ENCODE measurements around the gene BSN.

BSN gene

DNA sequence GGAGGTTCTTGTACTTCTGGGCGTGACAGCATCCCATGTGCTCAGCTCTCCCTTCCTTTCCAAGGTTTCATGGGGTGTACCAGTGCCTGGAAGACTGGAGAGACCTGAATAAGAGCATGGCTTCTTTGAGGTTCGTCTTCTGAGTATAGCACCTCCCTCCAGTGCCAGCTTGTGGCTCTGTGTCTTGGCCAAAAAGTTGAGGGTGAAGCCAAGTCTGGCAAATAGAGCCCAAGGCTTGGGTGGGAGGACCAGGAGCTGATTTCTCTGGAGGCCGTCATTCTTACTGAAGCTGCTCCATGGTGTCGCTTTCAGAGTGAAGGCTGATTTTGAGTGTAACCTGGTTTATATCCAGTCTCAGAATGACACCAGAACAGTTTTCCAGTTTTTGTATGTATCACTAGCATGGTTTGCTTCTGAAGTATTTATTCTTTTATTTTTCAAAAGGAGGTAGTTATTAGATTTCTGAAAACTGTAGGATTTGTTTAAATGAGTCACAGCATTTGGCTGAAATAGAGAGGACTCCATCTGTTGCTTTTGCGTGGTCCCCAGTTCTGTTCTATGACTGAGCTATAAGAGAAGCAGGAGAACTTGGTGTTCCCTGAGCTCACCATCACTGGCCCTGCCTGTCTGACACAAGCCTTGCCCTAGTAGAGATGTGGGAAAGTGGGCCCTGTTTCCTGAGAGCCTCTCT is 47.2 kb downstream of the BSN start:
- DNase-seq (ENCODE audit: low read depth), result no peak

DNA sequence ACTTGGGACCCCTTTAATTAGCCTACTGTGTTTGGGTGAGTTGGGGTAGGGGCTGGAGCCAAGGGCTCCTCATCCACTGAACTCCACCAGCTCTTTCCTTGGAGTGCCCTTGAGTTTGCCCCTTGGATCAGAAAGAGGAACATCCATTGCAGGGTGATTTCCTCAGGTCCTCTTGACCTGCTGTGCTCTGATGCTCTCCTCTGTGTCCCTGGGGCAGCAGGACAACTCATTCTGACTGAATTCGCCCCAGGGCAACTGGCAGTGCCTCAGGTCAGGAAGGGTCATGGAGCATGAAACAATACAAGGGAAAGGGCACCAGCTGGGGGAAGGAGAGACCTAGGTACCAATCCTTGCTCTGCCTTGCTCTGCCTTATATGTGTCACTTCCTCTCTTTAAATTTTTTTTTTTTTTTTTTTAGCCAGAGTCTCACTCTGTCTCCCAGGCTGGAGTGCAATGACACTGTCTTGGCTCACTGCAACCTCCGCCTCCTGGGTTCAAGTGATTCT is 47.8 kb downstream of the BSN start:
- DNase-seq (ENCODE audit: low read depth), result no peak

GRCh38 chr3:49602877-49603411 is 48.7 kb downstream of the BSN start:
- DNase-seq (ENCODE audit: low read depth), result peak; percentile 47

DNA sequence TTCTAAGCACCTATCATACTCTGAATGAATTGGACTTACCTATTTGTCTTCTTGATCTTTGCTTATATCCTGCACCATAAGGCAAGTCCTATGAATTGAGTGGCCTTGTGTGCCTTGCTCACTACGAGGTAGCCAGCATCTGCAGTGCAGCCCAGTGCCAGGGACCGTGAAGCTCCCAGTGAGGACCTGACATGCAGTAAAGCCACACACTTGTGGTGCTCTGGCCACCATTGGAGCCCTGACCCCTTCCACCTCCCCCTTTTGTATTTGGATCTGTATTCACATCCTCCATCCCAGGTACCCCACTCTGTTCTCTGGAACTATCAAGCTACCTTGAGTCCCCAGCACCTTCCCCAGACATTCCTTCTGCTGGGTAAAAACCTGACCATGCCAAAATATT is 52.1 kb downstream of the BSN start:
- no peak for DNase-seq (ENCODE audit: low read depth)

GRCh38 chr3:49607105-49607591 is 52.9 kb downstream of the BSN start:
- no peak for DNase-seq (ENCODE audit: low read depth)

- DNase-seq (ENCODE audit: low read depth), result no peak
These were observed 53.5 kb downstream of the BSN start for GRCh38 chr3:49607796-49608195.

GRCh38 chr3:49609314-49609713 is 55.0 kb downstream of the BSN start:
- DNase-seq (ENCODE audit: low read depth), result no peak

GRCh38 chr3:49609815-49610214 is 55.5 kb downstream of the BSN start:
- DNase-seq (ENCODE audit: low read depth), result no peak

DNA sequence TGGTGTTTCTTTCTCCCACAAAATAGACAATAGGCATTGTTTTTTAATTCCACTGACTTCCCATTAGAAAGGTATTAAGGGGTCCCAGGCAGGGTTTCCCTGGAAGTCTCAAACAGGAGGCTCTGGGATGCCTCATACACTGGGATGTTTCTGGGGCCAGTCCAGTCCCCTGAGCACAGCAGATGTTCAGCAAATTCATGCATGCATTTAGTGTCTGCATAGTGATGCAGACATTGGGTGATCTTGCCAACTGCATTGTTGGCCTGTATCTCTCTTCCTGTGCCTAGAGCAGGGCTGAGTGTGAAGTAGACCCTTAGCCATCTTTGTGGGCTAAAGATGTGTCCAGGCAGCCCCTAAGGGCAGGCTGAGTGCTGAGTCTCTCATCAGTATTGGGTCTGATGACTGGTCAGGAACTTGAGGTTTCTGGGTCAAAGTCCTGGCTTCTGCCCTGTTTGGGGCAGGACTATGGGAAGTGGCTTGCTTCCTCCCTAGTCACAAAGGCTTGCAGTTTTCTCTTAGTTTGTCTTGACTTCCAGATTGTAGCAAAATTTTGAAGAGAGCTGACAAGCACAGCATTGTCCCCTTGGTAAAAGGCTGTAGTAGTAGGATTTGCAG is 56.5 kb downstream of the BSN start:
- no peak for DNase-seq (ENCODE audit: low read depth)

DNA sequence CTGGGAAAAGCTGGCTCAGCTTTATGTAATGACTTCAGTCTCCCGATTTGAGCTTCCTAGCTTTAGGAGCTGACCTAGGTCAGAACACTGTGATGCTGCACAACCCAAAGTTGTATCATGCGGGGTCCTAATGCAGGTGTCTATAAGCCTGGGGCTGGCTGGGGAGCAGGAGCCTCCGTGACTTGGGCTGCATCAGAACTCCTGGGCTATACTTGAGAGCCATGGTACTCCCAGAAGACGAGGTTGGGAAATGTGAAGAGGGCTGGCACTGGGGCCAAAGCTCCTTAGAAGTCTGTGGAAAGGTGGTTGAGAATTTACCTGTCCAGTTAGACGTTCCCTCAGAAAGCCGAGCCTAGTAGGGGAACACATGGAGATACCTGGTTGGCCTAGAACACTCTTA is 57.0 kb downstream of the BSN start:
- DNase-seq (ENCODE audit: low read depth), result no peak

GRCh38 chr3:49611719-49612118 is 57.4 kb downstream of the BSN start:
- DNase-seq (ENCODE audit: low read depth), result no peak

DNA sequence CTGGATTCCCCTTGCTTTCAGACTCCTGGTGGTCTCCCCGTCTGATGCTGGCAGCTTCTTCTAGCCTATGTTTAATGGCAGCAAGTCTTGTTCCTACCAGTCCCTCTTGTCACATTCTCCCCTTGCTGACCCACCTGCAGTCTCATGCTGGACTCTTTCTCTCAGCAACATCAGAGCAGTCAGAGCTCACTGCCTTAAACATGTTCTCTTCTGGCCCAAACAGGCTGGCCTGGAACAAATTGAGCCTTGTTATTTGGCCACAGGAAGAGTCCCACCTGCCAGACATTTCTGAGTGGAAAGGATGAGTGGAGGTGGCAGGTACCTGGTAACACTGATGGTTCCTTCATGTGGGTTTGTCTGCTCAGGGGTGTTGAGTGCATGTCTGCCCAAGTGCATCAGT is 60.7 kb downstream of the BSN start:
- no peak for DNase-seq (ENCODE audit: low read depth)

GRCh38 chr3:49616061-49616460 is 61.8 kb downstream of the BSN start:
- DNase-seq (ENCODE audit: low read depth), result no peak

- no peak for DNase-seq (ENCODE audit: low read depth)
These were observed 62.2 kb downstream of the BSN start for GRCh38 chr3:49616491-49616941.

DNA sequence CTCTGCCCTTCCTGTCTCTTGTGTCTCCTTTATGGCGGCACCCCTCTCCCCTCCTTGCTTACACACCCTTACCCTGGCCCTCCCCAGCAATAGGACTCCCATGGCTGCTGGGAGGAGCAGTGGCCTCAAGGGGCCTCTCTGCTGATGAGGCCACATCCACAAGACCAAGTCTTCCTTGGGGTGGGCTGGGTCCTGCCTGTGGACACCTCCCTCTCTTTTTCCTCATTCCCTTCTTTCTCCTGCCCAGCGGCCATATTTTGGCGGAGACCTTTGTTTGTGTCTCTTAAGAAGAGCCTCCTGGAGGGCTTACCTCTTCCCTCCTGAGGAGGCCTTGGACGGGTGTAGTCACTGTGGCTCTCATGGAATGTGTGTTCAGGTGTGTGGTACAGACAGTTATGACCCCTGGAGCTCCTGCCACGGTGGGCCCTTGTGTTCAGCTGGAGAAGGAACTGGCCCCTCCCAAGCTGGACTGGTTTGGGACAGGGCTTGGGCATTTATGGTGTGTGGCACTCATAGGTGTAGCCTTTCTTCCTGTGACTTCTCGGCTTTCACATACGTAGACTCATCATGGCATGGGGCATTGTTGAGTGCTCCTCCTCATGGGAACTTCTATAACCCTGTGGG is 63.2 kb downstream of the BSN start:
- no peak for DNase-seq (ENCODE audit: low read depth)

DNA sequence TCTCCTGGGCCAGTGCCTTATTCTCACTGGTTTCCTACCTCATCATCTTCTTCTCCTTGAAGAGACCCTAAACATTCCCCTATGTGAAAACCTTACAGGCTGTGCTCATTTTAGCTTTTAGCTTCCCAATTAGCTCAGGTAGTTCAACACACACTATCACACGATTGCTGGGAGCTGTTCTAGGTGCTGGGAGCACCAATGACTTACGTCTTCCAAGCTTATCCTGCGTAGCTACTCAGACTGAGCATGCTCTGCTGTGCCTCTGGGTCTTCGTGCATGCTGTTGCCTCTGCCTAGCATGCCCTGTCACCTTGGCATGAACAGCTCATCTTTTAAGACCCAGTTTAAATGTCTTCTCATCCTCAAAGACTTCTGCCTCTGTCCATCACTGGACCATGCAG is 64.1 kb downstream of the BSN start:
- no peak for DNase-seq (ENCODE audit: low read depth)

- DNase-seq (ENCODE audit: low read depth), result no peak
These were observed 65.4 kb downstream of the BSN start for GRCh38 chr3:49619649-49620048.

GRCh38 chr3:49620728-49621127 is 66.5 kb downstream of the BSN start:
- no peak for DNase-seq (ENCODE audit: low read depth)

DNA sequence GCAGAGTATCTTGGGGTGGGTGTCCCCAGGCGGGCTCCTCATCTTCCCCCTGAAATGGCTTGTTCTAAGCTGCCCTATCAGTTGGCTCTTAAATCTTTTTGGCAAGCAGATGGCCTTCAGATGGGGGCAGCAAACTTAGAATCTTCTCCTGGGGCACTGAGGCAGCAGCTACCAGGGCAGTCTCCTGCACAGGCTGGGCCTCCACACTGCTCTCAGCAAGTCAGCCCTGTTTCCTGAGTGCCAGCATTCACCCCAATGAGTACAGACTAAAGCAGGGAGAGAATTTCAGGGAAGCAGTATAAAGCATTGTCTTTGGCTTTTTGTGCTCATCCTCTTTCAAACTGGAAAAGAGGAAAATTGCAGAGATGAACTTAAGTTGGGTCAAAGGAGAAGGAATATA is 68.8 kb downstream of the BSN start:
- no peak for DNase-seq (ENCODE audit: low read depth)

GRCh38 chr3:49625071-49625470 is 70.8 kb downstream of the BSN start:
- no peak for DNase-seq (ENCODE audit: low read depth)

GRCh38 chr3:49626101-49626581 is 71.9 kb downstream of the BSN start:
- no peak for DNase-seq (ENCODE audit: low read depth)

- no peak for DNase-seq (ENCODE audit: low read depth)
These were observed 72.5 kb downstream of the BSN start for GRCh38 chr3:49626796-49627195.

DNA sequence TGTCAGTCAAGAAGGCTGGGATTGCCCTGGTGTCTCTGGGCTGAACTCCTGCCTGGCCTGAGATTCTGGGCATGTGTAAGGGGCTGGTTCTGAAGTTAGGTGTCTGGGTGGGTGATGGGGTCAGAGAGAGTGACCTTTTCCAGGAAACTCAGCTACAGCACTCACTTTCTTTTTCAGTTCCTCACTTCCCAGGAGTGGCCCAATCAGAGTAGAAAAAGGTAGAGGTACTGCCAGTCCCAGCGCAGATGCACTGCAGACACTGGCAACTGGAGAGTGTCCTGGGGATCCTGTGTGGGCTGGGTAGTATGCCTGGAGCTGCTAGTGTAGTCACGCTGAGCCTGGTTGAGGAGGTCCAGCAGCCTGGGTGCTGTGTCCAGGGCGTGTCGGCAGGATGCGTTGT is 73.4 kb downstream of the BSN start:
- DNase-seq (ENCODE audit: low read depth), result no peak
